ENCODE results near the gene NDUFA6.

NDUFA6 gene

DNA sequence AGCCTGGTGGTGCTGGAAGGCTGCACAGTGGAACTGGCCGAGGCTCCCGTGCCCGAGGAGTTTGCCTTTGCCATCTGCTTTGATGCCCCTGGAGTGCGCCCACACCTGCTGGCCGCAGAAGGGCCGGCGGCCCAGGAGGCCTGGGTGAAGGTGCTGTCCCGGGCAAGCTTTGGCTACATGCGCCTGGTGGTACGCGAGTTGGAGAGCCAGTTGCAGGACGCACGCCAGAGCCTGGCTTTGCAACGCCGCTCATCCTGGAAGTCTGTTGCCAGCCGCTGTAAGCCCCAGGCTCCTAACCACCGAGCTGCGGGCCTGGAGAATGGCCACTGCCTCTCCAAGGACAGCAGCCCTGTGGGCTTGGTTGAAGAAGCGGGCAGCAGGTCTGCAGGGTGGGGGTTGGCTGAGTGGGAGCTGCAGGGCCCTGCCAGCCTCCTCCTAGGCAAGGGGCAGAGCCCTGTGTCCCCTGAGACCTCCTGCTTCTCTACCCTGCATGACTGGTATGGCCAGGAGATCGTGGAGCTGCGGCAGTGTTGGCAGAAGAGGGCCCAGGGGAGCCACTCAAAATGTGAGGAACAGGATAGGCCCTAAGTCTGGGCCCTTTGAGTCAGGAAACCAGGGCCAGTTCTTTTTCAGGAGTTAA is 13.0 kb downstream of the NDUFA6 start:
- CTCF ChIA-PET = no interaction called here
- POLR2A ChIA-PET = interaction anchor here (1.2 to 4.4 kb wide), 6 partner anchors 7 to 1110 kb away, joined by 3 to 57 read pairs (median 4); partner anchors contain the start of genes CENPM, NAGA and NDUFA6
- no peak for DNase-seq (ENCODE audit: extremely low spot score)
- TF ChIP-seq CTBP1 (IDR thresholded peaks at IDR 0.05; ENCODE audit: borderline replicate concordance) = no peak
- no peak for TF ChIP-seq ARNT (IDR thresholded peaks at IDR 0.05)
- TF ChIP-seq HDGF (IDR thresholded peaks at IDR 0.05; ENCODE audit: borderline replicate concordance) = no peak
- TF ChIP-seq, protein P1, sequence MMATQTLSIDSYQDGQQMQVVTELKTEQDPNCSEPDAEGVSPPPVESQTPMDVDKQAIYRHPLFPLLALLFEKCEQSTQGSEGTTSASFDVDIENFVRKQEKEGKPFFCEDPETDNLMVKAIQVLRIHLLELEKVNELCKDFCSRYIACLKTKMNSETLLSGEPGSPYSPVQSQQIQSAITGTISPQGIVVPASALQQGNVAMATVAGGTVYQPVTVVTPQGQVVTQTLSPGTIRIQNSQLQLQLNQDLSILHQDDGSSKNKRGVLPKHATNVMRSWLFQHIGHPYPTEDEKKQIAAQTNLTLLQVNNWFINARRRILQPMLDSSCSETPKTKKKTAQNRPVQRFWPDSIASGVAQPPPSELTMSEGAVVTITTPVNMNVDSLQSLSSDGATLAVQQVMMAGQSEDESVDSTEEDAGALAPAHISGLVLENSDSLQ (IDR thresholded peaks at IDR 0.05) = no peak
- TF ChIP-seq BHLHE40 (IDR thresholded peaks at IDR 0.05; ENCODE audit: borderline replicate concordance) = no peak
- no peak for TF ChIP-seq ELF4 (IDR thresholded peaks at IDR 0.05)
- TF ChIP-seq FOXM1 (IDR thresholded peaks at IDR 0.05; ENCODE audit: borderline replicate concordance) = no peak
- no peak for TF ChIP-seq SP1 (IDR thresholded peaks at IDR 0.05)
- no peak for TF ChIP-seq ZNF384 (IDR thresholded peaks at IDR 0.05)
- no peak for TF ChIP-seq FOXK2 (IDR thresholded peaks at IDR 0.05)
- no peak for TF ChIP-seq TARDBP (IDR thresholded peaks at IDR 0.05)
- no peak for TF ChIP-seq NFRKB (IDR thresholded peaks at IDR 0.05)
- no peak for TF ChIP-seq LEF1 (IDR thresholded peaks at IDR 0.05; ENCODE audit: borderline replicate concordance)
- no peak for TF ChIP-seq L3MBTL2 (conservative IDR thresholded peaks at IDR 0.05)
- TF ChIP-seq FOXA1 (IDR thresholded peaks at IDR 0.05) = no peak
- TF ChIP-seq SUZ12 (IDR thresholded peaks at IDR 0.05) = no peak

DNA sequence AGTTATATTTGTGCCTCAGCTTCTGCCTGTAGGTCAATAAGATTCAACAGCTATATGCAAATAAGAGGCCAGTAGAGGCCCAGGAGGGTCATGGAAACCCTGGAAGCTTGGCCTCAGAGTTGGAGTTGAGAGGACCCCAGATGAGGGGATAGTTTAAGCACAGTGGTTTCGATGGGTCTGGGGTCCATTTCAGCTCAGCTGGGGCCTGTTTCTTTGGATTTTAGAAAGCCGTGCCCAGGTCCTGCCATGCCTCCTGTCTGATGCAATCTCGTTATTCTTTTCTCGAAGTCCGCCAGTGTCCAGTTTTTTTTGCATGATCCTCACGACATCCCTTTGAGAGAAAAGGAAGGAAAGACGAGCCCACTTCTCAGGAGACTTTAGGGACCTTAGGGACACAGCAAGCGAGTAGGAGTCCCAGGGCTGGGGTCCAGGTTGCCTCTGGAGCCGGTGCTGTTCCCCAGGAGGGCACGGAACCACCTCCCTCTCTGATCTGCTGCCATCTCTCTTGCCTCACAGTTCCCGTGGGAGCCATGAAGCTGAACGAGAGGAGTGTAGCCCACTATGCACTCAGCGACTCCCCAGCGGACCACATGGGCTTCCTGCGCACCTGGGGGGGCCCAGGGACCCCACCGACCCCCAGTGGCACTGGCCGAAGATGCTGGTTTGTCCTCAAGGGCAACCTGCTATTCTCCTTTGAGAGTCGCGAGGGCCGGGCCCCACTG is 13.6 kb downstream of the NDUFA6 start:
- ChIA-PET CTCF (interaction anchor here (0.7 kb wide), 1 partner anchor 396 kb away, joined by 3 read pairs; no protein-coding TSS in a partner anchor), POLR2A (interaction anchor here (1.8 kb wide), 1 partner anchor 130 kb away, joined by 8 read pairs; the partner anchor contains the start of gene CENPM)
- TF ChIP-seq ZNF384 (IDR thresholded peaks at IDR 0.05) (no peak), ARNT (IDR thresholded peaks at IDR 0.05) (no peak), FOXA1 (IDR thresholded peaks at IDR 0.05) (no peak), ELF4 (IDR thresholded peaks at IDR 0.05) (no peak), LEF1 (IDR thresholded peaks at IDR 0.05; ENCODE audit: borderline replicate concordance) (no peak), NFRKB (IDR thresholded peaks at IDR 0.05) (no peak), SP1 (IDR thresholded peaks at IDR 0.05) (no peak), FOXK2 (IDR thresholded peaks at IDR 0.05) (no peak), CTBP1 (IDR thresholded peaks at IDR 0.05; ENCODE audit: borderline replicate concordance) (no peak)
- TF ChIP-seq, protein P1 (IDR thresholded peaks at IDR 0.05) = no peak
- DNase-seq (ENCODE audit: extremely low spot score) = no peak

DNA sequence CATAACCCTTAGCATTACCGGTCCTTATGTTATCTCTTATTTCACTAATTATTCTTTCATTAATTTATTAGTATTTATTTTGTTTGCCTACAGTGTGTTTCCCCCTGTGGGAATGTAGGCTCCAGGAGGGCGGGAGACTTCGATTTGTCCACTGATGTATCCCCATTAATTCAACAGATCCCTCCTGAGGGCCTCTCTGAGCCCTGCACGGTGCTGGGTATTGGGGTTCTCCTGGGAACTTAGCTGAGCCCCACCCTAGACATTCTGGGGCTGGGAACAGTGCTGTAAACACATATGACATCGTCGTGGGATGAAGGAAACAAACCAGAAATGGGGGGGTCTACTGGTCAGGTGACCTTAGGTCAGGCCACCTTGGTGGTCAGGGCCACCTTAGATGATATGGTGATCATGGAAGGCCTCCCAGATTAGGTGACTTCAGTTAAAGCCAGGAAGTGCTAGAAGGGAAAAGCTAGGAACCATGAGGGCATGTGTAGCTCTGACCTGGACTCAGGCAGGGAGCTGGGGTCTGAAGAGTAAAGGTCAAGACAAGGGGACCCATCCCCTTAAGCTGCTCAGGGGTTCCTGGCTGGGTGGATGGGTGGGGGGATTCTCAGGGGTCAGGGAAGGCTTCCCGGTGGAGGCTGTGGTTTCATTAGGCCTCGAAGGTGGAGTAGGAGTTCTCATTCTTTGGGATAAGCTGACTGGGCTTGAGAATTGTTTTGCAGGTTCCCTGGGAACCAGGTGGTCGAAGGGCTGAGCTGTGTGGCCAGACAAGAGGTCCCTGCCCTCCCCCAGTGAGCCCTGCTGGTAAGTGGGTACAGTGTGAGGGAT is 15.5 kb downstream of the NDUFA6 start:
- no peak for DNase-seq (ENCODE audit: extremely low spot score)
- ChIA-PET POLR2A (interaction anchor here (1.2 to 1.8 kb wide), 2 partner anchors 15 to 128 kb away, joined by 6 to 8 read pairs; partner anchors contain the start of genes CENPM and NDUFA6), CTCF (interaction anchor here (0.7 kb wide), 2 partner anchors 11 to 304 kb away, joined by 3 read pairs; no protein-coding TSS in a partner anchor)

DNA sequence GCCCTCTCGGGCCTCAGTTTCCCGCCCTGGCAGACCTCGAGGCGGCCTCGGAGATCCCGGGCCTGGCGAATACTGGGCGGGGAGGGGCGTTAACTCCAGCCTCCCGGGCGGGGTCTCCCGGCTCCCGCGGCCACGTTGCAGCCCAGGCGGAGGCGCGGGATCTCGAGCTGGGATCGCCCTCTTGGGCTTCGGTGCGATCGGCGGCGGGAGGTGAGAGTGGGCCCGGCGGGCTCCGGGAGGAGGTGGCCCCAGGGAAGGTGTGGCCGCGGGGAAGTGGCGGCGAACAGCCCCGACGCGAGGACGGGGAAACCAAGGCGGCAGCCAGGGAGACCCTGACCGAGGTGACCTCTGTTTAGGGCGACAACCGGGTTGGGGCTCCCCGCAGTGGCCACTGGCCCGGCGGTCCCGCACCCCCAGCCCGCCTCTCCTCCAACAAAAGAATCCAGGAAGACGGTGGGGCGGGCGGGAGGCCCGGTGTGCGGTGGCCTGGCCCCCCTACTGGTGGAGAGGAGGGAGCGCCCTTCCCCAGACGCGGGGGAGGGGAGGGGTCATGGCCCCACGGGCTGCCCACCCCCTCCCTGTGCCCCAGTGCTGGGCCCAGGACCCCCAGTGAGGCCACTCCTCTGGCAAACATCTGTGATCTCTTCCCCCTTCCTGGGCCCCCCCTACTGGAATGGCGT is 16.3 kb downstream of the NDUFA6 start, which contains the start of gene PHETA2:
TSS of gene PHETA2 (plus strand) at position 117 of the 680 bp plus-strand sequence. CDS start 3,046 bp downstream, outside the sequence.
- no peak for TF ChIP-seq FOXK2 (IDR thresholded peaks at IDR 0.05)
- TF ChIP-seq ARNT (IDR thresholded peaks at IDR 0.05) = no peak
- no peak for TF ChIP-seq CTBP1 (IDR thresholded peaks at IDR 0.05; ENCODE audit: borderline replicate concordance)
- TF ChIP-seq ZNF384 (IDR thresholded peaks at IDR 0.05) = no peak
- no peak for TF ChIP-seq SUZ12 (IDR thresholded peaks at IDR 0.05)
- no peak for TF ChIP-seq HDGF (IDR thresholded peaks at IDR 0.05; ENCODE audit: borderline replicate concordance)
- no peak for TF ChIP-seq LEF1 (IDR thresholded peaks at IDR 0.05; ENCODE audit: borderline replicate concordance)
- no peak for TF ChIP-seq L3MBTL2 (conservative IDR thresholded peaks at IDR 0.05)
- TF ChIP-seq NFRKB (IDR thresholded peaks at IDR 0.05) = no peak
- no peak for TF ChIP-seq TARDBP (IDR thresholded peaks at IDR 0.05)
- no peak for TF ChIP-seq BHLHE40 (IDR thresholded peaks at IDR 0.05; ENCODE audit: borderline replicate concordance)
- no peak for TF ChIP-seq ELF4 (IDR thresholded peaks at IDR 0.05)
- TF ChIP-seq, protein P1 (IDR thresholded peaks at IDR 0.05) = no peak
- no peak for TF ChIP-seq FOXM1 (IDR thresholded peaks at IDR 0.05; ENCODE audit: borderline replicate concordance)
- TF ChIP-seq FOXA1 (IDR thresholded peaks at IDR 0.05) = no peak
- ChIA-PET POLR2A (no interaction called here), CTCF (no interaction called here)
- DNase-seq (ENCODE audit: extremely low spot score) = no peak

More for the DNA sequence above, 15.5 kb downstream of the NDUFA6 start:
- TF ChIP-seq FOXA1 (IDR thresholded peaks at IDR 0.05) (no peak), ZNF384 (IDR thresholded peaks at IDR 0.05) (no peak), CTBP1 (IDR thresholded peaks at IDR 0.05; ENCODE audit: borderline replicate concordance) (no peak), ARNT (IDR thresholded peaks at IDR 0.05) (no peak), FOXK2 (IDR thresholded peaks at IDR 0.05) (no peak)

DNA sequence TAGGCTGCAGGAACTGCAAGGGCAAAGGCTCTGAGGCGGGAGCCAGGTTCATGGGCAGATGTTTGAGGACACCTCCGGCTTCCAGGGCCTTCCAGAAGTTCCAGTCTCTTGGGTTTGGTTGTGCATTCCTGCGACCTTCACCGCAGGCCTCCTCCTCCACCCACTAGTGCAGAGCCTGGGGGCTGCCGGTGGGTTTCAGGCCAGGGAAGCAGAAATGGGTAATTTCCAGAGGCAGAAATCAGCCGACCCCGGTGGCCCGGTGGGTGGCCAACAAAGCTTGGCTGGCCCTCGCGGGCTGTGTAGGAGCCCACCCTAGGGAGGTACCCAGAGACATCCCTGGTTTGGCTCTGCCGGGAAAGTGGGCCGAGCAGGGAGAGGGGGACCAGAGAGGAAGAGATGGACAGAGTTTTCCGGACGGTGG is 16.9 kb downstream of the NDUFA6 start:
- TF ChIP-seq, protein P1 (IDR thresholded peaks at IDR 0.05) = no peak
- TF ChIP-seq SP1 (IDR thresholded peaks at IDR 0.05) (no peak), ELF4 (IDR thresholded peaks at IDR 0.05) (no peak), NFRKB (IDR thresholded peaks at IDR 0.05) (no peak), FOXM1 (IDR thresholded peaks at IDR 0.05; ENCODE audit: borderline replicate concordance) (no peak), FOXA1 (IDR thresholded peaks at IDR 0.05) (no peak), TARDBP (IDR thresholded peaks at IDR 0.05) (no peak), CTBP1 (IDR thresholded peaks at IDR 0.05; ENCODE audit: borderline replicate concordance) (no peak)
- ChIA-PET POLR2A (no interaction called here), CTCF (no interaction called here)
- no peak for DNase-seq (ENCODE audit: extremely low spot score)

Data from HEK293T (cell line).